ENCODE results near the gene HK2. TPM values are rescaled to one million over a fixed set of nuclear protein-coding genes. Genes with fewer than 3 reads are reported as not detected.

The HK2 gene
- total and polyA plus RNA-seq, 2 donors (not counting 3 experiments of a cell fraction or from before 2014, with no cell fraction given): 3.4 to 13.0 TPM

DNA sequence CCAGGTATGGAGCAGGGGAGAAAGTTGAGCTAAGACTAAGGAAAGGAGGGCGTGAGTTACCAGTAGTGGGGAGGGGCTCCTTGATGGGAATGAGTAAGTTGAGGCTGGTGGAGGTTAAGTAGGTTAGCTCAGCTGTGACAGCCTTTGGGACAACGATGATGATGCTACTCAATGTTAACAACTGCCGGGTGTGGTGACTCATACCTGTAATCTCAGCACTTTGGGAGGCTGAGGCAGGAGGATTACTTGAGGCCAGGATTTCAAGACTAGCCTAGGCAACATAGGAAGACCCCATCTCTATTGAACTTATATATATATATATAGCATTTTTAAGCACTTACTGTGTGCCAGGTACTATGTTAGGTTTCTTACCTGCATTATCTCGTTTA lies 48.4 kb downstream of the HK2 start:
- Histone ChIP-seq H3K4me2 (ENCODE audit: insufficient read depth, low read length) (no peak overlapping the region), H3K27me3 (ENCODE audit: control insufficient read depth in 2 of 2, insufficient read depth in 2 of 2, low read length in 2 of 2) (no peaks in the 10 kb centered on the region), H3K4me1 (ENCODE audit: control insufficient read depth, extremely low read depth, insufficient read depth, low read length) (no peaks in the 10 kb centered on the region), H3K27ac (ENCODE audit: insufficient read depth, low read depth, low read length) (no peak overlapping the region), H3K9me1 (replicated peaks; ENCODE audit: control insufficient read depth, extremely low read depth, insufficient read depth, low read length) (no peaks in the 10 kb centered on the region), H2AFZ (ENCODE audit: low read depth, low read length) (no peak overlapping the region), H4K20me1 (replicated peaks; ENCODE audit: control insufficient read depth, extremely low read depth, insufficient read depth, low read length) (no peaks in the 10 kb centered on the region), H3K9ac (replicated peaks; ENCODE audit: extremely low read depth, insufficient read depth, low read length) (no peak overlapping the region), H3K36me3 (ENCODE audit: control insufficient read depth in 2 of 2, extremely low read depth in 1 of 2, insufficient read depth in 2 of 2, low read length in 2 of 2) (peaks cover 3% of the 10 kb centered on the region in 2 experiments), H3K79me2 (ENCODE audit: control insufficient read depth, insufficient read depth, low read length) (no peaks in the 10 kb centered on the region), H3K4me3 (replicated peaks in 1 of 3; ENCODE audit: insufficient read depth in 1 of 3, low read depth in 1 of 3, low read length in 3 of 3) (no peak overlapping the region), H3K9me3 (replicated peaks; ENCODE audit: control insufficient read depth, insufficient read depth, low read length) (no peaks in the 10 kb centered on the region)
- dilution Hi-C loops (cut with MboI; ENCODE audit: extremely low pct_ligation_motif_present, low sequenced_read_pairs): no loop called here
- POLR2A ChIA-PET: no interaction called here
- DNase-seq (ENCODE audit: low read depth, low spot score) (no peak), FAIRE-seq (no peak)
- BruUV-seq (replicated peaks): no TSS peak
- intact Hi-C loops (cut with micrococcal nuclease): no loop called here
- TF ChIP-seq POLR2A (IDR thresholded peaks at IDR 0.05; ENCODE audit: low read depth, low read length): no peak
- no peak for TF ChIP-seq POLR2AphosphoS5 (IDR thresholded peaks at IDR 0.05; ENCODE audit: insufficient read depth, low read depth, low read length)
- TF ChIP-seq, protein P1, sequence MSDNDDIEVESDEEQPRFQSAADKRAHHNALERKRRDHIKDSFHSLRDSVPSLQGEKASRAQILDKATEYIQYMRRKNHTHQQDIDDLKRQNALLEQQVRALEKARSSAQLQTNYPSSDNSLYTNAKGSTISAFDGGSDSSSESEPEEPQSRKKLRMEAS (IDR thresholded peaks at IDR 0.05; ENCODE audit: insufficient read depth, insufficient read length): no peak
- no peak for TF ChIP-seq EZH2 (IDR thresholded peaks at IDR 0.05; ENCODE audit: borderline replicate concordance, low read depth, low read length, severe bottlenecking)
- TF ChIP-seq FOS (IDR thresholded peaks at IDR 0.05; ENCODE audit: borderline replicate concordance, insufficient read depth, low read length): no peak
- no peak for TF ChIP-seq MYC (IDR thresholded peaks at IDR 0.05; ENCODE audit: low read depth, low read length)
- TF ChIP-seq GATA2 (IDR thresholded peaks at IDR 0.05; ENCODE audit: insufficient read depth, insufficient read length, low read depth, low read length): no peak
- TF ChIP-seq, protein P2, sequence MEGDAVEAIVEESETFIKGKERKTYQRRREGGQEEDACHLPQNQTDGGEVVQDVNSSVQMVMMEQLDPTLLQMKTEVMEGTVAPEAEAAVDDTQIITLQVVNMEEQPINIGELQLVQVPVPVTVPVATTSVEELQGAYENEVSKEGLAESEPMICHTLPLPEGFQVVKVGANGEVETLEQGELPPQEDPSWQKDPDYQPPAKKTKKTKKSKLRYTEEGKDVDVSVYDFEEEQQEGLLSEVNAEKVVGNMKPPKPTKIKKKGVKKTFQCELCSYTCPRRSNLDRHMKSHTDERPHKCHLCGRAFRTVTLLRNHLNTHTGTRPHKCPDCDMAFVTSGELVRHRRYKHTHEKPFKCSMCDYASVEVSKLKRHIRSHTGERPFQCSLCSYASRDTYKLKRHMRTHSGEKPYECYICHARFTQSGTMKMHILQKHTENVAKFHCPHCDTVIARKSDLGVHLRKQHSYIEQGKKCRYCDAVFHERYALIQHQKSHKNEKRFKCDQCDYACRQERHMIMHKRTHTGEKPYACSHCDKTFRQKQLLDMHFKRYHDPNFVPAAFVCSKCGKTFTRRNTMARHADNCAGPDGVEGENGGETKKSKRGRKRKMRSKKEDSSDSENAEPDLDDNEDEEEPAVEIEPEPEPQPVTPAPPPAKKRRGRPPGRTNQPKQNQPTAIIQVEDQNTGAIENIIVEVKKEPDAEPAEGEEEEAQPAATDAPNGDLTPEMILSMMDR (IDR thresholded peaks at IDR 0.05; ENCODE audit: extremely low read depth in 1 of 2, insufficient read depth in 1 of 2, low read depth in 1 of 2, low read length in 2 of 2): no peak
- TF ChIP-seq JUN (IDR thresholded peaks at IDR 0.05; ENCODE audit: borderline replicate concordance, insufficient read depth, insufficient read length, low read depth): no peak
- CTCF ChIA-PET: no interaction called here
